Liver (tissue), 9 donors: ENCODE measurements around the gene CSF2RB. TPM values are rescaled to one million over a fixed set of nuclear protein-coding genes. Genes with fewer than 3 reads are reported as not detected.

ENCODE experiments used
- DNase-seq: peaks from one replicate; pipeline ENCODE4 v3.0.0-alpha.2; 2017; ENCODE audit warnings: low spot score
- H3K27ac ChIP-seq, 2 donors: one replicate each; pipeline ENCODE4 v1.7.0; 2013; ENCODE audit warnings: inconsistent platforms in 2 of 2, low read length in 2 of 2, control low read depth in 1 of 2, low read depth in 1 of 2, mild to moderate bottlenecking in 1 of 2
- H3K27me3 ChIP-seq, 4 donors: one replicate each; pipeline versions ENCODE4 v1.6.1 to v1.7.0; 2013; ENCODE audit warnings: low read length in 3 of 4, inconsistent platforms in 1 of 4, mild to moderate bottlenecking in 1 of 4, moderate library complexity in 1 of 4; ENCODE audit not compliant: control insufficient read depth in 4 of 4, insufficient read depth in 4 of 4
- H3K36me3 ChIP-seq, 4 donors: one replicate each; pipeline versions ENCODE4 v1.6.1 to v1.7.0; 2013; ENCODE audit warnings: low read length in 3 of 4, mild to moderate bottlenecking in 3 of 4, low read depth in 1 of 4, moderate library complexity in 1 of 4; ENCODE audit not compliant: control insufficient read depth in 4 of 4, insufficient read depth in 3 of 4
- H3K4me1 ChIP-seq, 4 donors: one replicate each; pipeline versions ENCODE4 v1.6.1 to v1.7.0; 2013; ENCODE audit warnings: low read length in 3 of 4, mild to moderate bottlenecking in 3 of 4, moderate library complexity in 1 of 4; ENCODE audit not compliant: control insufficient read depth in 4 of 4, insufficient read depth in 4 of 4
- H3K4me3 ChIP-seq, 3 donors: one replicate each; pipeline versions ENCODE4 v1.6.1 to v1.7.0; 2013; ENCODE audit warnings: low read length in 3 of 3, control low read depth in 1 of 3, low read depth in 1 of 3, mild to moderate bottlenecking in 1 of 3
- H3K9ac ChIP-seq, 2 donors: one replicate each; pipeline ENCODE4 v1.7.0; 2013; ENCODE audit warnings: low read length in 2 of 2, mild to moderate bottlenecking in 2 of 2, moderate library complexity in 2 of 2, control low read depth in 1 of 2, low read depth in 1 of 2
- H3K9me3 ChIP-seq, 4 donors: one replicate each; pipeline versions ENCODE4 v1.6.1 to v1.7.0; 2013; ENCODE audit warnings: low read length in 3 of 4; ENCODE audit not compliant: control insufficient read depth in 4 of 4
- EGR1 ChIP-seq, 2 donors: IDR thresholded peaks; 2 replicates each; pipeline ENCODE4 v1.6.1; 2016 to 2018; ENCODE audit warnings: antibody characterized with exemption in 2 of 2, low read depth in 2 of 2
- FOXA1 ChIP-seq: IDR thresholded peaks from 2 replicates; pipeline ENCODE4 v1.6.1; 2016; ENCODE audit warnings: antibody characterized with exemption
- FOXA2 ChIP-seq: IDR thresholded peaks from 2 replicates; pipeline ENCODE4 v1.6.1; 2016; ENCODE audit warnings: antibody characterized with exemption
- GABPA ChIP-seq, 2 donors: IDR thresholded peaks in 1 of 2; conservative IDR thresholded peaks in 1 of 2; 2 replicates each; pipeline ENCODE4 v1.6.1; 2016; ENCODE audit warnings: antibody characterized with exemption in 2 of 2, mild to moderate bottlenecking in 1 of 2, moderate library complexity in 1 of 2
- HNF4A ChIP-seq, 2 donors: conservative IDR thresholded peaks; 2 replicates each; pipeline ENCODE4 v1.6.1; 2016; ENCODE audit warnings: antibody characterized with exemption in 2 of 2, mild to moderate bottlenecking in 2 of 2
- HNF4G ChIP-seq: IDR thresholded peaks from 2 replicates; pipeline ENCODE4 v1.6.1; 2016; ENCODE audit warnings: antibody characterized with exemption
- NR2F2 ChIP-seq: IDR thresholded peaks from 2 replicates; pipeline ENCODE4 v1.6.1; 2016; ENCODE audit warnings: antibody characterized with exemption
- RAD21 ChIP-seq, 2 donors: IDR thresholded peaks; 2 replicates each; pipeline ENCODE4 v1.6.1; 2016; ENCODE audit warnings: antibody characterized with exemption in 2 of 2, mild to moderate bottlenecking in 2 of 2
- RXRA ChIP-seq, 2 donors: IDR thresholded peaks; 2 replicates each; pipeline ENCODE4 v1.6.1; 2017 to 2018; ENCODE audit warnings: antibody characterized with exemption in 2 of 2, mild to moderate bottlenecking in 1 of 2
- SP1 ChIP-seq: IDR thresholded peaks from 2 replicates; pipeline ENCODE4 v1.6.1; 2018; ENCODE audit warnings: antibody characterized with exemption, mild to moderate bottlenecking
- TAF1 ChIP-seq: conservative IDR thresholded peaks from 2 replicates; pipeline ENCODE4 v1.6.1; 2016; ENCODE audit warnings: antibody characterized with exemption, mild to moderate bottlenecking
- YY1 ChIP-seq: IDR thresholded peaks from 2 replicates; pipeline ENCODE4 v1.6.1; 2016; ENCODE audit warnings: antibody characterized with exemption, mild to moderate bottlenecking
- WGBS: extraction: QIAGEN DNeasy Blood & Tissue Kit; methylation state at CpG from one replicate; pipeline ENCODE4 v1.1.7; 2013; 5-methylcytosine and 5-hydroxymethylcytosine counted together
- polyA plus RNA-seq, 2 donors: library from polyadenylated mRNA; stranded (reverse) in 1 of 2; unstranded in 1 of 2; fragments of 200-250 nt in 1 of 2; fragments of >200 nt in 1 of 2; fragmentation: Nextera tagmentation in 1 of 2; extraction: Ambion mirVana in 1 of 2; gene quantifications; one replicate each; pipeline versions ENCODE4 v1.2.1 to v1.2.3, GENCODE V29; 2013 to 2015
- total RNA-seq, 2 donors: library from RNA; depleted of rRNA; stranded (reverse); fragments of >200 nt; gene quantifications; one replicate each; pipeline ENCODE4 v1.2.3, GENCODE V29; 2014
- TF ChIP-seq, protein P1 (sequence below): IDR thresholded peaks from 2 replicates; pipeline ENCODE4 v1.6.1; 2016; ENCODE audit warnings: antibody characterized with exemption
- TF ChIP-seq, protein P2 (sequence below): IDR thresholded peaks from 2 replicates; pipeline ENCODE4 v1.6.1; 2016; ENCODE audit warnings: antibody characterized with exemption
- TF ChIP-seq, protein P3 (sequence below): IDR thresholded peaks from 2 replicates; pipeline ENCODE4 v1.6.1; 2016; ENCODE audit warnings: antibody characterized with exemption
- TF ChIP-seq, protein P4 (sequence below): IDR thresholded peaks from 2 replicates; pipeline ENCODE4 v1.6.1; 2016; ENCODE audit warnings: antibody characterized with exemption, mild to moderate bottlenecking
- TF ChIP-seq, protein P5 (sequence below): fragments of 150-350 bp; IDR thresholded peaks from 2 replicates; pipeline ENCODE4 v1.5.1; 2017; ENCODE audit warnings: improper control_type of control experiment, low read depth, low read length; ENCODE audit not compliant: missing input control
- donor health status: healthy.
- donor health status: healthy.
- donor health status: healthy.
- donor health status: healthy.
- donor health status: healthy.

CSF2RB gene
- total and polyA plus RNA-seq, 4 donors = 0.72 to 10.5 (median 2.3) TPM

DNA sequence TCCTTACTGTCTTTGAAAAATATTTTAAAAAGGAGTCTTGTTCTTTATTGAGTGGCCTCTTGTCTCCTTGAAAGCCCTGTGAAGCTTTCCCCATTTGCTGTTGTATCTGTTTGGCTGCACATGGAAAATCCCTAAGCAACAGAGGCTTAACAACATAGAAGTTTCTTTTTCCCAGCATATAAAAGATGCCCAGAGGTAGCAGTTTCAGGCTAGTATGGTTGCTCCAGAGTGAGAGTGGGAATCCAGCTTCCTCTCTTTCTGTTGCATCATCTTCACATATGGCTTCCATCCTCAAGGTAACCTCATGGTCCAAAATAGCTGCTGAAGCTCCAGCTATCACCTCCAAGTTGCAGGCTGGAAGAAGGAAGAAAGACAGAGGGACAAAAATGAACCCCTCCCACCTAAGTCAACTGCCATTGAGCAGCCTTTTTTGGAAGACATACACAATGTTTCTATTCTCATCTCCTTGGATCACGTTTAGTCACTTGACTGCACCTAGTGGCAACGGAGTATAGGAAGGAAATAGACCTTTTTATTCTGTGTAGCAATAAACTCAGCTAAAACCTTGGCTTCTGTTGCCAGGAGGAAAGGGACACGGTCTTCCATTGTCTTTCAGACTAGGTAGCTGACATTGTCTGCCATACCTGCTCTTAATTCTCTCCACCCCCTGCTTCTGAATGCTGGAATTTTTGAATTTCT, 5.3 kb downstream of the CSF2RB start:
- Histone ChIP-seq H3K36me3 (no peaks in the 10 kb centered on the region), H3K27ac (no peak overlapping the region), H3K9ac (no peak overlapping the region), H3K4me1 (no peaks in the 10 kb centered on the region), H3K4me3 (no peak overlapping the region), H3K9me3 (peaks cover 0 to 4% (median 0%) of the 10 kb centered on the region in 4 donors), H3K27me3 (peaks cover 0 to 4% (median 0%) of the 10 kb centered on the region in 4 donors)
- 75% methylated on average over 3 of the region's 3 CpGs for WGBS
- DNase-seq = no peak
- TF ChIP-seq RAD21 (IDR thresholded peaks at IDR 0.05) = no peak
- no peak for TF ChIP-seq TAF1

DNA sequence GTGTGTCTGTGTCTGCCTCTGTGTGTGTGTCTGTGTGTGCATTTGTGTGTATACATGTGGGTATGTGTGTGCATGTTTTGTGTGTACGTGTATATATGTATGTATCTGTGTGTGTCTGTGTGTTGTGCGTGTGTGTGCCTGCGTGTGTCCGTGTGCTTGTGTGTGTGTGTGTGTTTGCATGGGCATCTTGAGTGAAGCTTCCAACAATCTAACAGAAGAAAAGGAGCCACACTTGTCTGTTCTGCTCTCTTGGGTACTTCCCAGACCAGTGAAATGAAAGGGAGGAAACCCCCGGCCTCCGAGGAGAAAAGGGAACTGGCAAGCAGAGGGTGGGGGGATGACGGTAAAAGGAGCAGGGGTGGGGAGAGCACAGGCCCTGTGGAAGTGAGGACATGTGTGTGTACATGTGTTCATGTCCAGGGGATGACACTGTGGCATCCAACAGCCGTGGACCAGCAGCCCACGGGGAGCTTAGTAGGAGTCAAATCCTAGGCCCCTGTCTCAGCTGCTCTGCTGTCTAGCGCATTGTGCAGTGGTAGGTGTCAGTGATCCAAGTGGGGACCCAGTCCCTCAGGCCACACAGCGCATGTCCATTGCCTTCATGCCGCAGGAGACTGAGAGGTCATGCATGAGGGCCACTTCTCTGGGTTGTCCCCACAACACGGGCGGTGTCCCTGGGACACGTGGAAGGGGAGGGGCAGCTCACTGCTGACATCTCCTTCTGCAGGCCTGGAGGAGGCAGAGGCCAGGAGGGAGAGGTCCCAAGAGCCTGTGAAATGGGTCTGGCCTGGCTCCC, 8.1 kb downstream of the CSF2RB start:
- Histone ChIP-seq H3K27ac (no peak overlapping the region), H3K27me3 (peaks cover 0 to 4% (median 0%) of the 10 kb centered on the region in 4 donors), H3K36me3 (no peaks in the 10 kb centered on the region), H3K4me1 (no peaks in the 10 kb centered on the region), H3K9ac (no peak overlapping the region), H3K9me3 (peaks cover 0 to 4% (median 0%) of the 10 kb centered on the region in 4 donors), H3K4me3 (no peak overlapping the region)
- DNase-seq = no peak
- WGBS = 66% methylated on average over 15 of the region's 15 CpGs
- TF ChIP-seq, protein P1, sequence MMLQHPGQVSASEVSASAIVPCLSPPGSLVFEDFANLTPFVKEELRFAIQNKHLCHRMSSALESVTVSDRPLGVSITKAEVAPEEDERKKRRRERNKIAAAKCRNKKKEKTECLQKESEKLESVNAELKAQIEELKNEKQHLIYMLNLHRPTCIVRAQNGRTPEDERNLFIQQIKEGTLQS = no peak
- TF ChIP-seq GABPA (IDR thresholded peaks at IDR 0.05 in 1 of 2, conservative IDR thresholded peaks at IDR 0.05 in 1 of 2) = no peak
- no peak for TF ChIP-seq TAF1
- TF ChIP-seq FOXA2 = no peak
- TF ChIP-seq HNF4A (conservative IDR thresholded peaks at IDR 0.05) = no peak
- TF ChIP-seq, protein P2, sequence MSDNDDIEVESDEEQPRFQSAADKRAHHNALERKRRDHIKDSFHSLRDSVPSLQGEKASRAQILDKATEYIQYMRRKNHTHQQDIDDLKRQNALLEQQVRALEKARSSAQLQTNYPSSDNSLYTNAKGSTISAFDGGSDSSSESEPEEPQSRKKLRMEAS = no peak
- no peak for TF ChIP-seq SP1
- TF ChIP-seq RAD21 (IDR thresholded peaks at IDR 0.05) = no peak
- TF ChIP-seq RXRA (IDR thresholded peaks at IDR 0.05) = no peak
- TF ChIP-seq NR2F2 = no peak
- TF ChIP-seq FOXA1 = no peak

DNA sequence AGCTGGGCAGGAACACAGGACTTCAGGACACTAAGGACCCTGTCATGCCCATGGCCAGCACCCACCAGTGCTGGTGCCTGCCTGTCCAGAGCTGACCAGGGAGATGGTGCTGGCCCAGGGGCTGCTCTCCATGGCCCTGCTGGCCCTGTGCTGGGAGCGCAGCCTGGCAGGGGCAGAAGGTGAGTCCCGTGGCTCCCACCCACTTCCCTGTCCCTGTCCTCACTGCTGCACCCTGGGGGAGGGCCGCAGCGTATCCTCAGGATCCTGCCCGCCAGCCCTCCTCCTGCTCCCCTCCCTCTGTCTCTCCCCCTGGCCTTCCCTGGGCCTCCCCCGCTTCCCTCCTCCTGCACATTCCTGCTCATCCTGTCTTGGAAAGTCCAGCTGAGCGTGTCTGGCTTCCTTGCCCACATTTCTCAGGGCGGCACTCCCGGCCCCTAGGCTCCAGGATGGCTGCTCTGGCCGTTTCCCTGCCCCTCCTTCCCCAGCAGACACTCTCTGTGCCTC, 8.7 kb downstream of the CSF2RB start:
- Histone ChIP-seq H3K4me1 (no peaks in the 10 kb centered on the region), H3K4me3 (no peak overlapping the region), H3K36me3 (no peaks in the 10 kb centered on the region), H3K27ac (no peak overlapping the region), H3K9me3 (peaks cover 0 to 4% (median 0%) of the 10 kb centered on the region in 4 donors), H3K27me3 (peaks cover 0 to 4% (median 0%) of the 10 kb centered on the region in 4 donors), H3K9ac (no peak overlapping the region)
- DNase-seq = no peak
- 60% methylated on average over 10 of the region's 10 CpGs for WGBS
- no peak for TF ChIP-seq EGR1 (IDR thresholded peaks at IDR 0.05; ENCODE audit: low read depth in 2 of 2)
- TF ChIP-seq SP1 = no peak
- TF ChIP-seq, protein P3, sequence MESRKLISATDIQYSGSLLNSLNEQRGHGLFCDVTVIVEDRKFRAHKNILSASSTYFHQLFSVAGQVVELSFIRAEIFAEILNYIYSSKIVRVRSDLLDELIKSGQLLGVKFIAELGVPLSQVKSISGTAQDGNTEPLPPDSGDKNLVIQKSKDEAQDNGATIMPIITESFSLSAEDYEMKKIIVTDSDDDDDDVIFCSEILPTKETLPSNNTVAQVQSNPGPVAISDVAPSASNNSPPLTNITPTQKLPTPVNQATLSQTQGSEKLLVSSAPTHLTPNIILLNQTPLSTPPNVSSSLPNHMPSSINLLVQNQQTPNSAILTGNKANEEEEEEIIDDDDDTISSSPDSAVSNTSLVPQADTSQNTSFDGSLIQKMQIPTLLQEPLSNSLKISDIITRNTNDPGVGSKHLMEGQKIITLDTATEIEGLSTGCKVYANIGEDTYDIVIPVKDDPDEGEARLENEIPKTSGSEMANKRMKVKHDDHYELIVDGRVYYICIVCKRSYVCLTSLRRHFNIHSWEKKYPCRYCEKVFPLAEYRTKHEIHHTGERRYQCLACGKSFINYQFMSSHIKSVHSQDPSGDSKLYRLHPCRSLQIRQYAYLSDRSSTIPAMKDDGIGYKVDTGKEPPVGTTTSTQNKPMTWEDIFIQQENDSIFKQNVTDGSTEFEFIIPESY = no peak
- TF ChIP-seq, protein P2 = no peak
- TF ChIP-seq, protein P4, sequence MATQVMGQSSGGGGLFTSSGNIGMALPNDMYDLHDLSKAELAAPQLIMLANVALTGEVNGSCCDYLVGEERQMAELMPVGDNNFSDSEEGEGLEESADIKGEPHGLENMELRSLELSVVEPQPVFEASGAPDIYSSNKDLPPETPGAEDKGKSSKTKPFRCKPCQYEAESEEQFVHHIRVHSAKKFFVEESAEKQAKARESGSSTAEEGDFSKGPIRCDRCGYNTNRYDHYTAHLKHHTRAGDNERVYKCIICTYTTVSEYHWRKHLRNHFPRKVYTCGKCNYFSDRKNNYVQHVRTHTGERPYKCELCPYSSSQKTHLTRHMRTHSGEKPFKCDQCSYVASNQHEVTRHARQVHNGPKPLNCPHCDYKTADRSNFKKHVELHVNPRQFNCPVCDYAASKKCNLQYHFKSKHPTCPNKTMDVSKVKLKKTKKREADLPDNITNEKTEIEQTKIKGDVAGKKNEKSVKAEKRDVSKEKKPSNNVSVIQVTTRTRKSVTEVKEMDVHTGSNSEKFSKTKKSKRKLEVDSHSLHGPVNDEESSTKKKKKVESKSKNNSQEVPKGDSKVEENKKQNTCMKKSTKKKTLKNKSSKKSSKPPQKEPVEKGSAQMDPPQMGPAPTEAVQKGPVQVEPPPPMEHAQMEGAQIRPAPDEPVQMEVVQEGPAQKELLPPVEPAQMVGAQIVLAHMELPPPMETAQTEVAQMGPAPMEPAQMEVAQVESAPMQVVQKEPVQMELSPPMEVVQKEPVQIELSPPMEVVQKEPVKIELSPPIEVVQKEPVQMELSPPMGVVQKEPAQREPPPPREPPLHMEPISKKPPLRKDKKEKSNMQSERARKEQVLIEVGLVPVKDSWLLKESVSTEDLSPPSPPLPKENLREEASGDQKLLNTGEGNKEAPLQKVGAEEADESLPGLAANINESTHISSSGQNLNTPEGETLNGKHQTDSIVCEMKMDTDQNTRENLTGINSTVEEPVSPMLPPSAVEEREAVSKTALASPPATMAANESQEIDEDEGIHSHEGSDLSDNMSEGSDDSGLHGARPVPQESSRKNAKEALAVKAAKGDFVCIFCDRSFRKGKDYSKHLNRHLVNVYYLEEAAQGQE = no peak
- no peak for TF ChIP-seq YY1
- TF ChIP-seq FOXA2 = no peak
- TF ChIP-seq GABPA (IDR thresholded peaks at IDR 0.05 in 1 of 2, conservative IDR thresholded peaks at IDR 0.05 in 1 of 2) = no peak
- TF ChIP-seq, protein P5, sequence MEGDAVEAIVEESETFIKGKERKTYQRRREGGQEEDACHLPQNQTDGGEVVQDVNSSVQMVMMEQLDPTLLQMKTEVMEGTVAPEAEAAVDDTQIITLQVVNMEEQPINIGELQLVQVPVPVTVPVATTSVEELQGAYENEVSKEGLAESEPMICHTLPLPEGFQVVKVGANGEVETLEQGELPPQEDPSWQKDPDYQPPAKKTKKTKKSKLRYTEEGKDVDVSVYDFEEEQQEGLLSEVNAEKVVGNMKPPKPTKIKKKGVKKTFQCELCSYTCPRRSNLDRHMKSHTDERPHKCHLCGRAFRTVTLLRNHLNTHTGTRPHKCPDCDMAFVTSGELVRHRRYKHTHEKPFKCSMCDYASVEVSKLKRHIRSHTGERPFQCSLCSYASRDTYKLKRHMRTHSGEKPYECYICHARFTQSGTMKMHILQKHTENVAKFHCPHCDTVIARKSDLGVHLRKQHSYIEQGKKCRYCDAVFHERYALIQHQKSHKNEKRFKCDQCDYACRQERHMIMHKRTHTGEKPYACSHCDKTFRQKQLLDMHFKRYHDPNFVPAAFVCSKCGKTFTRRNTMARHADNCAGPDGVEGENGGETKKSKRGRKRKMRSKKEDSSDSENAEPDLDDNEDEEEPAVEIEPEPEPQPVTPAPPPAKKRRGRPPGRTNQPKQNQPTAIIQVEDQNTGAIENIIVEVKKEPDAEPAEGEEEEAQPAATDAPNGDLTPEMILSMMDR = no peak
- no peak for TF ChIP-seq HNF4G
- TF ChIP-seq NR2F2 = no peak
- TF ChIP-seq HNF4A (conservative IDR thresholded peaks at IDR 0.05) = no peak
- TF ChIP-seq RXRA (IDR thresholded peaks at IDR 0.05) = no peak
- no peak for TF ChIP-seq RAD21 (IDR thresholded peaks at IDR 0.05)
